Mucosa of descending colon (tissue), 3 donors: ENCODE results near the gene TMOD2. TPM values are rescaled to one million over a fixed set of nuclear protein-coding genes. Genes with fewer than 3 reads are reported as not detected.
A peak's percentile ranks its signal among the peaks of the same experiment; 100 is the strongest.

Source experiments
- ATAC-seq: fragments of 200-7000 bp; cut with Tn5 transposase; one replicate; pipeline ENCODE4 v1.9.1; 2020; ENCODE audit warnings: mild to moderate bottlenecking, moderate library complexity
- DNase-seq, 3 donors: peaks; one replicate each; pipeline ENCODE4 v3.0.0-alpha.2; 2020
- H3K36me3 ChIP-seq: fragments of 200-600 bp; one replicate; pipeline ENCODE4 v1.8.0; 2021; ENCODE audit warnings: low read depth, mild to moderate bottlenecking
- H3K4me1 ChIP-seq: fragments of 200-600 bp; one replicate; pipeline ENCODE4 v1.8.0; 2021; ENCODE audit warnings: low read depth, mild to moderate bottlenecking
- H3K4me3 ChIP-seq: fragments of 200-600 bp; one replicate; pipeline ENCODE4 v1.8.0; 2021; ENCODE audit warnings: mild to moderate bottlenecking
- H3K9me3 ChIP-seq: fragments of 200-600 bp; one replicate; pipeline ENCODE4 v1.8.0; 2021; ENCODE audit warnings: mild to moderate bottlenecking
- CTCF ChIP-seq: fragments of 200-600 bp; IDR thresholded peaks from one replicate; pipeline ENCODE4 v1.8.0; 2022; ENCODE audit warnings: antibody characterized with exemption, mild to moderate bottlenecking
- intact Hi-C, 2 donors: fragments of 100-400 bp; cut with DNase I in 1 of 2; cut with micrococcal nuclease in 1 of 2; formaldehyde crosslinking; loops; one replicate each; pipeline versions ENCODE4 v1.11.0 to v1.11.1; 2022; cut with DNase I, micrococcal nuclease
- total RNA-seq, 3 donors: library from RNA; stranded (reverse); fragmentation: NEBNext Ultra II Directional in 2 of 3; extraction: Animal tissue kit (Norgen Biotek cat#: 25700) in 2 of 3; gene quantifications; one replicate each; pipeline versions ENCODE4 v1.2.1 to v1.2.4, GENCODE V29; 2021 to 2023
- donor health status: DM: no; HTN: no; CAD: no; lungs with moderate emphysema.
- donor health status: DM: no; HTN: no; CAD: no.
- donor health status: DM: no; HTN: yes; CAD: no.

The TMOD2 gene
- total RNA-seq, 3 donors from 2014 or later: 3.7 to 30.3 (median 6.3) TPM

- Histone ChIP-seq H3K4me3 (no peak overlapping the region), H3K36me3 (no peaks in the 10 kb centered on the region), H3K4me1 (no peaks in the 10 kb centered on the region), H3K9me3 (no peaks in the 10 kb centered on the region)
- DNase-seq: no peak
- intact Hi-C loops: no loop called here
- no peak for TF ChIP-seq CTCF
- ATAC-seq: no peak
Measured at GRCh38 chr15:51756482-51756881, 5.1 kb downstream of the TMOD2 start.

- TF ChIP-seq CTCF: no peak
- intact Hi-C loops: no loop called here
Measured at GRCh38 chr15:51757450-51757849, 6.1 kb downstream of the TMOD2 start.

GRCh38 chr15:51758645-51759044 lies 7.2 kb downstream of the TMOD2 start:
- Histone ChIP-seq H3K4me1 (no peaks in the 10 kb centered on the region), H3K9me3 (no peaks in the 10 kb centered on the region), H3K4me3 (no peak overlapping the region), H3K36me3 (no peaks in the 10 kb centered on the region)
- no peak for TF ChIP-seq CTCF
- peak in 1 of 3 donors; percentile 33 for DNase-seq
- intact Hi-C loops: no loop called here
- no peak for ATAC-seq

More at GRCh38 chr15:51757450-51757849, 6.1 kb downstream of the TMOD2 start:
- ATAC-seq: no peak
- Histone ChIP-seq H3K9me3 (no peaks in the 10 kb centered on the region), H3K36me3 (no peaks in the 10 kb centered on the region), H3K4me3 (no peak overlapping the region), H3K4me1 (no peaks in the 10 kb centered on the region)
- no peak for DNase-seq

- Histone ChIP-seq H3K4me3 (no peak overlapping the region), H3K9me3 (no peaks in the 10 kb centered on the region), H3K36me3 (no peaks in the 10 kb centered on the region), H3K4me1 (no peaks in the 10 kb centered on the region)
- TF ChIP-seq CTCF: no peak
- ATAC-seq (peak; percentile 27), DNase-seq (peak in 1 of 3 donors; percentile 51)
- intact Hi-C loops: no loop called here
Measured at GRCh38 chr15:51759557-51760070, 8.2 kb downstream of the TMOD2 start.

- intact Hi-C loops: no loop called here
- DNase-seq (no peak), ATAC-seq (no peak)
- H3K4me3 ChIP-seq: no peak overlapping the region
- no peaks in the 10 kb centered on the region for H3K36me3 ChIP-seq
- no peak for TF ChIP-seq CTCF
- H3K4me1 ChIP-seq: no peaks in the 10 kb centered on the region
- no peaks in the 10 kb centered on the region for H3K9me3 ChIP-seq
Measured at GRCh38 chr15:51760805-51761204, 9.4 kb downstream of the TMOD2 start.

- Histone ChIP-seq H3K4me1 (no peaks in the 10 kb centered on the region), H3K9me3 (no peaks in the 10 kb centered on the region), H3K36me3 (no peaks in the 10 kb centered on the region), H3K4me3 (no peak overlapping the region)
- intact Hi-C loops: no loop called here
- no peak for DNase-seq
- no peak for TF ChIP-seq CTCF
- ATAC-seq: no peak
Measured at GRCh38 chr15:51765751-51766150, 14.4 kb downstream of the TMOD2 start.
